Measurements from ENCODE around the gene GPR25. TPM values are rescaled to one million over a fixed set of nuclear protein-coding genes. Genes with fewer than 3 reads are reported as not detected.

Gene GPR25, protein sequence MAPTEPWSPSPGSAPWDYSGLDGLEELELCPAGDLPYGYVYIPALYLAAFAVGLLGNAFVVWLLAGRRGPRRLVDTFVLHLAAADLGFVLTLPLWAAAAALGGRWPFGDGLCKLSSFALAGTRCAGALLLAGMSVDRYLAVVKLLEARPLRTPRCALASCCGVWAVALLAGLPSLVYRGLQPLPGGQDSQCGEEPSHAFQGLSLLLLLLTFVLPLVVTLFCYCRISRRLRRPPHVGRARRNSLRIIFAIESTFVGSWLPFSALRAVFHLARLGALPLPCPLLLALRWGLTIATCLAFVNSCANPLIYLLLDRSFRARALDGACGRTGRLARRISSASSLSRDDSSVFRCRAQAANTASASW
- not detected in 2 replicates for total RNA-seq

- intact Hi-C loops (cut with micrococcal nuclease): no loop called here
These were observed at the start of gene GPR25 for GRCh38 chr1:200872446-200873115. Gene GPR25 (plus strand): TSS chr1:200872981. CDS start chr1:200873038, 57 bp downstream.

GRCh38 chr1:200831091-200831490 lies 41.7 kb upstream of the GPR25 start:
- intact Hi-C loops (cut with micrococcal nuclease): no loop called here

- intact Hi-C loops (cut with micrococcal nuclease): no loop called here
These were observed 38.4 kb upstream of the GPR25 start for GRCh38 chr1:200834383-200834782.

GRCh38 chr1:200836213-200836612 lies 36.6 kb upstream of the GPR25 start:
- intact Hi-C loops (cut with micrococcal nuclease): no loop called here

DNA sequence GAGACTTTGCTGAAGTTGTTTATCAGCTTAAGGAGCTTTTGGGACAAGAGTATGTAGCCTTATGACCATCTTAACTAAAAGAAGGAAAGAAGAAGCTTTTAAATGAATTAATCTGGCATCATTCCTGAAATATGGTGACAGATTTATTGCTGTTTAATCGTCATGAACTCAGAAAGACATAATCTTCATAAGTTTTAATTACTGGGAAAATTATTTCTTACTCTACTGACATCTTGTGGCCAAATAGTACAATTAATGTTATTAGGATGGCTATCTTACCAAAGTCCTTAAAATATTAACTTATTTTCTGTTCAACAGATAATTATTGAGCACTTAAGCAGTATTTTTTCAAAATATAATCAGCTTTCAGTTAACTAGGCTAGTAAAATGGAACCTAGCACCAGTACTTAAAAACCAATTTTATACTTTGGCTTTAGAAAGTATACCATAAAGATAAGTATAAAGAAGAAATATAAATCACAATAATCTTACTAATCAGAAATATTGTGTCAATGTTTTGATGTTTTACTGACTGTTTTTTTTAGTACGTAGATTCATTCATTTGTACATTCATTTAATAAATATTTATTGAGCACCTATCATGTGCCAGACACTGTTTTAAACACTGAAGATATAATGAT lies 34.7 kb upstream of the GPR25 start:
- intact Hi-C loops (cut with micrococcal nuclease): loop anchor here (1.0 kb wide), 1 partner anchor 216 kb away; no protein-coding TSS in a partner anchor

DNA sequence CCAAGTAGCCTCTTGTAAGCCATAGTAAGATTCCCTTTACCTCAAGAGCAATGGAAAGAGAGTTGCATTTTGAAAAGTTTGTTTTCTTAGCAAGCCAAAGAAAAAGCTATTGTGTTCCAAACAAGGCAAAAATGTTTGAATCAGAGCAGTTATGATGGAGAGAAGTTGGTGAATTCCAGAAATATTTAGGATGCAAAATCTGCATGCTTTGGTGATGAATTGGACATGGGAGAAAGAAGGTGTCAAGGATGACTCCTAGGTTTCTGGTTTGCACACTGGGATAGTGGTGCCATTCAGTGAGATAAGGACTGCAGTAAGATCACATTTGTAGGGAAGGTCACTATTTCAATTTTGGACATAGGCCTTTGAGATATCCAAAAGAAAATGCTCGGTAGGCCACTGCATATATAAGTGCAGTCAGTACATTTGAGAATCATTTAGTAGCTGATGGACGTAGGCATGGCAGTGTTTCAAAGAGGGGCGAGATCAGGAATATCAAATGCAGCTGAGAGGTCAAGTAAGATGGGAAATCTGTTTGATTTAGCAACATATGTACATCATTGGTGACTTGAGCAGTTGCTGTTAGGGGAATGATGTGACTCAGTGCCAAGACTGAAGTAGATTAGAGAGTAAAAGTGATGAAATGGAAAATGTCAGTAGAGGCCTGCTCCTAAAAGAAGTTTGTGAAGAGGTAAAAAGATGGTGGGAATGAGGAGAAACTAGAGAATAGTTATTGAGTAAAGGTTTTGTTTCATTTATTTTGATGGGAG lies 33.9 kb upstream of the GPR25 start:
- intact Hi-C loops (cut with micrococcal nuclease): loop anchor here (1.0 kb wide), 1 partner anchor 217 kb away; no protein-coding TSS in a partner anchor

GRCh38 chr1:200845360-200845759 lies 27.4 kb upstream of the GPR25 start:
- intact Hi-C loops (cut with micrococcal nuclease): no loop called here

DNA sequence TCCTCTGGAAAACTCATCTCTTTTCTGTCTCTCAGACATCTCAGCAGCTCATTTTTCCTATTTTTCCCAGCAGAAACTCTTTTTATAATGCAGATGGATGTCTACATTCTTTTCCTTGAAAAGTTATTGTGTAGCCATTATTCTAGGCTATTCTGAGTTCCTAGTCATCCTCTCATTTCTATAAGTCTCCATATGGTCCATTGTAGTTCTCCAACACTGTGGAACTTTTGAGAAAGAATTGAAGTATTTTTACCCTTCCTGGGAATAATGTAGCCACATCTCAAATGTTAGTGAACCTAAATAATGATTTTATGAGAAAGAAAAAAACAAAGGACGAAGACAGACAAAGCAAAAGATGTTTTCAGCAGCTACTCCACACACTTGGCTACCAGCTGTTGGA lies 26.4 kb upstream of the GPR25 start:
- intact Hi-C loops (cut with micrococcal nuclease): no loop called here

GRCh38 chr1:200849430-200849829 lies 23.4 kb upstream of the GPR25 start:
- intact Hi-C loops (cut with micrococcal nuclease): no loop called here

GRCh38 chr1:200850554-200850953 lies 22.2 kb upstream of the GPR25 start:
- intact Hi-C loops (cut with micrococcal nuclease): no loop called here

GRCh38 chr1:200856716-200857357 lies 15.9 kb upstream of the GPR25 start:
- intact Hi-C loops (cut with micrococcal nuclease): no loop called here

DNA sequence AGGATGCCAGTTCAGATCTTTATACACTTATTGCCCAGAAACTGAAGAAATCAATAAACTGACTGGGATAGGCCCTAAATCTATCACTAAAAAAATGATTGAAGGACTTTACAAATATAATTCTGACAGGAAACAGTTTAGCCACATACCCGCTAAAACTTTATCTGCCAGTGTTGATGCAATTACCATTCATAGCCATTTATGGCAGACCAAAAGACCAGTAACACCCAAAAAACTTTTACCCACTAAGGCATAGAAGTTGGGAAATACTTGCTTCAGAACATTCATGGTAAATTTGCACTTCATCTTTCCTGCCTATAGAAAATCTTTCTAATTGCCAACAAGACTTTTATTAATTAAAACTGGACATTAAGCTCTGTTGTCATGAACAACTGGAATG lies 15.0 kb upstream of the GPR25 start:
- intact Hi-C loops (cut with micrococcal nuclease): no loop called here

- intact Hi-C loops (cut with micrococcal nuclease): no loop called here
These were observed 10.7 kb upstream of the GPR25 start for GRCh38 chr1:200861937-200862647.

GRCh38 chr1:200862713-200863415 lies 9.9 kb upstream of the GPR25 start:
- intact Hi-C loops (cut with micrococcal nuclease): no loop called here

GRCh38 chr1:200866116-200866515 lies 6.7 kb upstream of the GPR25 start:
- intact Hi-C loops (cut with micrococcal nuclease): loop anchor here (2.0 kb wide), 1 partner anchor 23 kb away; no protein-coding TSS in a partner anchor

GRCh38 chr1:200866521-200866920 lies 6.3 kb upstream of the GPR25 start:
- intact Hi-C loops (cut with micrococcal nuclease): loop anchor here (2.0 kb wide), 1 partner anchor 22 kb away; no protein-coding TSS in a partner anchor

GRCh38 chr1:200867018-200867811 lies 5.6 kb upstream of the GPR25 start:
- intact Hi-C loops (cut with micrococcal nuclease): loop anchor here (2.0 kb wide), 1 partner anchor 22 kb away; no protein-coding TSS in a partner anchor

DNA sequence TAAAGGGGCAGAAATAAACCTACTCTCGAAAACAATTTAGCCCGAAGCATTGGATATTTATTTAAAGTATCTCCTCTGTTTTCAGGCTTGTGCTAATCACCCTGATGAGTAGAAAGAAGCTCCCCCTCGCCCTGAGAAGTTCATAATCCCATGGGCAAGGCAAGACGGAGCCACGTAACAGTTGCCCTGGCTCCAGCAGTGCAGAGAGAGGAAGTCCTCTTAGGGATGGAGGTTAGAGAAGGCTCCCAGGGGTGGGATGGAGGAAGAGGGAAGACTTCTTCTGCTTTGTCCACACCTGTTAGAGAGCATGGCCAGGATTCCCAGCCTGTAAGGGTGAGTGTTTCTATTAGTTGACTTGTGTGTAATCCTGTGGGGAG lies 3.4 kb upstream of the GPR25 start:
- intact Hi-C loops (cut with micrococcal nuclease): no loop called here

Measured in T-helper 1 cell treated with Interleukin-12 subunit alpha and Interleukin-12 subunit beta and Interleukin-4 antibody, amounts not matched to agents 30 ng/mL and 1 ng/mL, for 36 hours (primary cell).